Gastrocnemius medialis (tissue), 4 donors: ENCODE results near the gene IL23A. TPM values are rescaled to one million over a fixed set of nuclear protein-coding genes. Genes with fewer than 3 reads are reported as not detected.
"Not testable (repeated sequence)": the region's sequence is repeated elsewhere in the genome, so short reads cannot be mapped to it uniquely, and the experiment has no call there.

Source experiments
- ATAC-seq, 2 donors: fragments of 150-250 bp; one replicate each; pipeline ENCODE4 v1.9.1; 2016
- DNase-seq, 2 donors: peaks; one replicate each; pipeline ENCODE4 v3.0.0-alpha.2; 2019
- H3K27ac ChIP-seq, 4 donors: fragments of 200-600 bp; sonication (generic); 1 replicate in 1 of 4; 2 replicates in 3 of 4; pipeline ENCODE4 v1.5.1; 2016 to 2018; ENCODE audit warnings: mild to moderate bottlenecking in 2 of 4, moderate library complexity in 1 of 4
- H3K27me3 ChIP-seq, 3 donors: fragments of 200-600 bp; sonication (generic) in 2 of 3; 1 replicate in 1 of 3; 2 replicates in 2 of 3; pipeline versions ENCODE4 v1.5.1 to v1.6.0; 2016 to 2019; ENCODE audit warnings: mild to moderate bottlenecking in 1 of 3, moderate library complexity in 1 of 3
- H3K36me3 ChIP-seq, 2 donors: fragments of 200-600 bp; sonication (generic) in 1 of 2; one replicate each; pipeline ENCODE4 v1.5.1; 2017 to 2018
- H3K4me1 ChIP-seq, 2 donors: fragments of 200-600 bp; sonication (generic) in 1 of 2; one replicate each; pipeline ENCODE4 v1.5.1; 2016 to 2017; ENCODE audit warnings: mild to moderate bottlenecking in 2 of 2
- H3K4me3 ChIP-seq, 4 donors: fragments of 200-600 bp; sonication (generic) in 3 of 4; 1 replicate in 1 of 4; 2 replicates in 3 of 4; pipeline ENCODE4 v1.5.1; 2016 to 2019; ENCODE audit warnings: mild to moderate bottlenecking in 2 of 4
- H3K9me3 ChIP-seq, 3 donors: fragments of 200-600 bp; sonication (generic) in 2 of 3; 1 replicate in 1 of 3; 2 replicates in 2 of 3; pipeline ENCODE4 v1.5.1; 2016 to 2019
- CTCF ChIP-seq, 5 experiments: fragments of 450-650 bp in 3 of 5; fragments of 200-600 bp in 2 of 5; sonication (generic) in 2 of 5; IDR thresholded peaks in 4 of 5; conservative IDR thresholded peaks in 1 of 5; 1 replicate in 4 of 5; 2 replicates in 1 of 5; pipeline ENCODE4 v1.5.1; 2016 to 2019; ENCODE audit warnings: antibody characterized with exemption in 5 of 5, mild to moderate bottlenecking in 3 of 5, moderate library complexity in 3 of 5
- POLR2A ChIP-seq, 2 donors: fragments of 450-650 bp; IDR thresholded peaks; one replicate each; pipeline ENCODE4 v1.6.1; 2017; ENCODE audit warnings: antibody characterized with exemption in 2 of 2, mild to moderate bottlenecking in 2 of 2, moderate library complexity in 2 of 2
- in situ Hi-C, 4 donors: fragments of 200-750 bp; cut with MboI; loops; one replicate each; pipeline versions ENCODE4 v1.15.0 to v1.8.0; 2017; ENCODE audit warnings: low sequenced_read_pairs in 4 of 4
- intact Hi-C: fragments of 100-400 bp; cut with DNase I; formaldehyde crosslinking; loops from one replicate; pipeline ENCODE4 v1.15.1; 2023; ENCODE audit warnings: low total_unique reads
- total RNA-seq, 4 donors: library from RNA; depleted of rRNA; stranded (reverse); fragments of >200 nt; gene quantifications; one replicate each; pipeline versions ENCODE4 v1.1.0 to v1.2.3, GENCODE V29; 2016

Gene IL23A
- total RNA-seq, 4 donors from 2014 or later, result not detected

- H3K36me3 ChIP-seq, result peaks cover 3 to 74% of the 10 kb centered on the region in 2 donors
- H3K27me3 ChIP-seq, result no peaks in the 10 kb centered on the region
- no peak for TF ChIP-seq POLR2A (IDR thresholded peaks at IDR 0.05)
- TF ChIP-seq CTCF (IDR thresholded peaks at IDR 0.05 in 4 of 5, conservative IDR thresholded peaks at IDR 0.05 in 1 of 5), result no peak
- ATAC-seq, result no peak
- no peaks in the 10 kb centered on the region for H3K9me3 ChIP-seq
- peaks cover 7 to 8% of the 10 kb centered on the region in 2 donors for H3K4me1 ChIP-seq
- in situ Hi-C loops, result no loop called here
- no peak overlapping the region for H3K27ac ChIP-seq
- no peak overlapping the region for H3K4me3 ChIP-seq
- intact Hi-C loops, result no loop called here
- no peak for DNase-seq
Measured at GRCh38 chr12:56321027-56321426, 17.7 kb upstream of the IL23A start.

DNA sequence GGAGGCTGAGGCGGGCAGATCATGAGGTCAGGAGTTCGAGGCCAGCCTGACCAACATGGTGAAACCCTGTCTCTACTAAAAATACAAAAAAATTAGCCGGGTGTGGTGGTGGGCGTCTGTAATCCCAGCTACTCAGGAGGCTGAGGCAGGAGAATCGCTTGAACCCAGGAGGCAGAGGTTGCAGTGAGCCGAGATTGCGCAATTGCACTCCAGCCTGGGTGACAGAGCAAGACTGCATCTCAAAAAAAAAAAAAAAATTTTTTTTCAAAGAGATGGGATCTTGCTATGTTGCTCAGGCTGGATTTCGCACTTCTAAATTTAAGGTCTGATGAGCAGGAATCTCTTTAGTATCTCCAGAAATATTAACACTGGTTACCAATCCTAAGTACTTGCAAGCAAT, 17.1 kb upstream of the IL23A start:
- H3K27ac ChIP-seq, H3K9me3 ChIP-seq, H3K4me3 ChIP-seq, H3K4me1 ChIP-seq, DNase-seq, in situ Hi-C loops, H3K27me3 ChIP-seq, ATAC-seq, intact Hi-C loops: not testable (repeated sequence)
- peaks cover 3 to 80% of the 10 kb centered on the region in 2 donors for H3K36me3 ChIP-seq

DNA sequence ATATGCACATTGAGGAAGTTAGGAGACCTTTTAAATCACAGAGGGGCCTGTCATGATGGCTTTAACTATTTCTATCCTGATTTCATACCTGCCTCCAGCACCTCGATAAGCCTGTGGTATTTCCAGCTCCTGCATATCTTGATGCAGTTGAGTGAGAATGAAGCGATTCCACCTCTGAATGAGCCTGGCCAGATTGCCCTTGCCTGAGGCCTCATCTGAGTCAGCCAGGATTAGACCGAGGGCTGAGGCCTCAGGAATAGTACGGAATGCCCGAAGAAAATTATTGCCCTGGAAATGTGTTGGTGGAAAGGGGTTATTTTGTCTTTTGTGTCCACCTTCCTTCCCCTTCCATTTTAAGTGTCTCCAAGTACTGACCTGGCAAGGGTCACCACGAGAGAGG, 14.5 kb upstream of the IL23A start:
- intact Hi-C loops, result no loop called here
- Histone ChIP-seq H3K4me1 (no peaks in the 10 kb centered on the region), H3K4me3 (no peak overlapping the region), H3K27me3 (no peaks in the 10 kb centered on the region), H3K9me3 (no peaks in the 10 kb centered on the region), H3K27ac (no peak overlapping the region), H3K36me3 (peaks cover 3 to 85% of the 10 kb centered on the region in 2 donors)
- ATAC-seq (no peak), DNase-seq (no peak)
- TF ChIP-seq POLR2A (IDR thresholded peaks at IDR 0.05) (no peak), CTCF (IDR thresholded peaks at IDR 0.05 in 4 of 5, conservative IDR thresholded peaks at IDR 0.05 in 1 of 5) (no peak)
- in situ Hi-C loops, result no loop called here

- in situ Hi-C loops, result no loop called here
Measured at GRCh38 chr12:56326126-56326525, 12.6 kb upstream of the IL23A start.

GRCh38 chr12:56326533-56326932, 12.2 kb upstream of the IL23A start:
- no peaks in the 10 kb centered on the region for H3K27me3 ChIP-seq
- DNase-seq (no peak), ATAC-seq (no peak)
- intact Hi-C loops (no loop called here), in situ Hi-C loops (no loop called here)
- no peak for TF ChIP-seq CTCF (IDR thresholded peaks at IDR 0.05 in 4 of 5, conservative IDR thresholded peaks at IDR 0.05 in 1 of 5)
- TF ChIP-seq POLR2A (IDR thresholded peaks at IDR 0.05), result no peak
- H3K4me1 ChIP-seq, result no peaks in the 10 kb centered on the region
- no peak overlapping the region for H3K27ac ChIP-seq
- peaks cover 3 to 69% of the 10 kb centered on the region in 2 donors for H3K36me3 ChIP-seq
- no peaks in the 10 kb centered on the region for H3K9me3 ChIP-seq
- H3K4me3 ChIP-seq, result no peak overlapping the region

More at GRCh38 chr12:56326126-56326525, 12.6 kb upstream of the IL23A start:
- H3K36me3 ChIP-seq, result peaks cover 3 to 71% of the 10 kb centered on the region in 2 donors
- no peak overlapping the region for H3K4me3 ChIP-seq
- intact Hi-C loops, result no loop called here
- DNase-seq (no peak), ATAC-seq (no peak)
- TF ChIP-seq CTCF (IDR thresholded peaks at IDR 0.05 in 4 of 5, conservative IDR thresholded peaks at IDR 0.05 in 1 of 5) (no peak), POLR2A (IDR thresholded peaks at IDR 0.05) (no peak)
- no peaks in the 10 kb centered on the region for H3K27me3 ChIP-seq
- H3K9me3 ChIP-seq, result no peaks in the 10 kb centered on the region
- H3K4me1 ChIP-seq, result no peaks in the 10 kb centered on the region
- no peak overlapping the region for H3K27ac ChIP-seq
